ENCODE data around the gene TCF20.
A peak's percentile ranks its signal among the peaks of the same experiment; 100 is the strongest.

The TCF20 gene

GRCh38 chr22:42300259-42301076 is 30.0 kb upstream of the TCF20 start:
- DNase-seq (ENCODE audit: low spot score) = peak; percentile 82
- in situ Hi-C loops (cut with MboI; ENCODE audit: low pct_unique_long_range_greater_than_20kb, low sequenced_read_pairs, unreplicated experiment) = no loop called here
- TF ChIP-seq CTCF (IDR thresholded peaks at IDR 0.05; ENCODE audit: extremely low read depth, insufficient read depth, missing control alignments) = no peak

- in situ Hi-C loops (cut with MboI; ENCODE audit: low pct_unique_long_range_greater_than_20kb, low sequenced_read_pairs, unreplicated experiment) = no loop called here
- TF ChIP-seq CTCF (IDR thresholded peaks at IDR 0.05; ENCODE audit: extremely low read depth, insufficient read depth, missing control alignments) = no peak
- peak; percentile 55 for DNase-seq (ENCODE audit: low spot score)
These were observed 29.3 kb upstream of the TCF20 start for GRCh38 chr22:42299586-42300258.

DNA sequence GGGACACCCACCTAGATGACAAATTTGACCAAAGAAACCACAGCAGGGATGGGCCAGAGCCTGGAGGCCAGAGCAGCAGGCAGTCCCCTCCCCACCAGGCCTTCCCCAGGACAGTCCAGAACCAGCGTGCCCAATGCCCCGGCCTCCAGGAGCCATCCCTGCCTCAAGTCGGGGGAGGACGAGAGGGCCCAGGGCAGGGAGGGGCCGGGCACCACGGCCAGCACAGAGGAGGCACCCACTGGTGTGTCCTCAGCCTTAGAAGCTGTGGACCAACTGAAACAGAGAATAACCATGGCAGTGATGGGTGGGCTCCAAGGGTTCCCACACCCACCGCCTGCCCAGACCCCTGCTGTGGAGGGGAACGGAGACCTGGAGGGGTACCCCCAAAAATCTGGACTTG is 28.3 kb upstream of the TCF20 start:
- in situ Hi-C loops (cut with MboI; ENCODE audit: low pct_unique_long_range_greater_than_20kb, low sequenced_read_pairs, unreplicated experiment) = no loop called here
- DNase-seq (ENCODE audit: low spot score) = no peak
- TF ChIP-seq CTCF (IDR thresholded peaks at IDR 0.05; ENCODE audit: extremely low read depth, insufficient read depth, missing control alignments) = no peak

GRCh38 chr22:42297778-42298177 is 27.3 kb upstream of the TCF20 start:
- no peak for DNase-seq (ENCODE audit: low spot score)
- in situ Hi-C loops (cut with MboI; ENCODE audit: low pct_unique_long_range_greater_than_20kb, low sequenced_read_pairs, unreplicated experiment) = no loop called here
- no peak for TF ChIP-seq CTCF (IDR thresholded peaks at IDR 0.05; ENCODE audit: extremely low read depth, insufficient read depth, missing control alignments)

DNA sequence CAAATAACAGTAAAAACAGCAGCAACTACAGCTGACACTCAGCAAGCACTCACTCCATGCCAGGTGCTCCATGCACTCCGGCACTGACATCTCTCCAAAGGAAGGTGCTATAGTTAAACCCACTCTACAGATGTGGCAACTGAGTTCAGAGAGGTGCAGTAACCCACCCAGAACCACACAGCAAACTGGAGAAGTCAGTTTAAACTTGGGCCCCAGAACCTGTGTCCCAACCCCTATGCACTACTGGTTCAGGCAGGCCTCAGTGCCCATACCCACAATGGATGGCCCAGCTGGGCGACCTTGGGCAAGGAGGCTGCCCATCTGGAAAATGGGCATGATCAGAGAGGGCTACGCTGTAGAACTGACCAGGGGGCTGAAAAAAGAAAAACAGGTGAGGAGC is 26.4 kb upstream of the TCF20 start:
- TF ChIP-seq CTCF (IDR thresholded peaks at IDR 0.05; ENCODE audit: extremely low read depth, insufficient read depth, missing control alignments) = no peak
- in situ Hi-C loops (cut with MboI; ENCODE audit: low pct_unique_long_range_greater_than_20kb, low sequenced_read_pairs, unreplicated experiment) = no loop called here
- DNase-seq (ENCODE audit: low spot score) = no peak

DNA sequence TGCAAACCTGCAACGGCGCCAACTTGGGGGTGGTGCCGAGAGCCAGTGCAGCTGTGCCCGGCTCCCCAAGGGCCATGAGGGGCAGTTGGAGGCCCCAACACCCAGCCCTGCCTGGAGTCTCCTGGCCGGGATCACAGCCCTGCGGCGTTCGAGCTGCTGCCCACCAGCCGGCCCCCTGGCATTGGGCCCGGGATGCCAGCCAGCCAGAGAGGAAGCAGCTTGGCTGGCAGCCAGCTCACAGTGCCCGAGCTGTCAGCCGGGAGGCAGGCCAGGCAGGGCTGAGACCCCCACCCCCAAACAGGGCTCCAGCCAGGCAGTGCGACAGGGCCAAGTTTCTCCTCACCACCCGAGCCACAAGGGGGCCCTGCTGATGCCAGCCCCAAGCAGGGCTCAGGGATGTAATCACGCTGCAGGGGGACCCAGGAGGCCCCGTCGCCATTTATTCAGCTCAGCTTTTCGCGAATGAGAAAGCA is 26.0 kb upstream of the TCF20 start:
- in situ Hi-C loops (cut with MboI; ENCODE audit: low pct_unique_long_range_greater_than_20kb, low sequenced_read_pairs, unreplicated experiment) = no loop called here
- peak; percentile 13 for TF ChIP-seq CTCF (IDR thresholded peaks at IDR 0.05; ENCODE audit: extremely low read depth, insufficient read depth, missing control alignments)
- DNase-seq (ENCODE audit: low spot score) = no peak

Data from GM13977 (cell line).